Measurements from ENCODE around the gene BLOC1S6. TPM values are rescaled to one million over a fixed set of nuclear protein-coding genes. Genes with fewer than 3 reads are reported as not detected.

BLOC1S6 gene
- total and polyA plus RNA-seq, 2 of the 13 experiments (the other 11 are each of a cell fraction or from before 2014, with no cell fraction given) = 11.8 to 44.3 TPM

DNA sequence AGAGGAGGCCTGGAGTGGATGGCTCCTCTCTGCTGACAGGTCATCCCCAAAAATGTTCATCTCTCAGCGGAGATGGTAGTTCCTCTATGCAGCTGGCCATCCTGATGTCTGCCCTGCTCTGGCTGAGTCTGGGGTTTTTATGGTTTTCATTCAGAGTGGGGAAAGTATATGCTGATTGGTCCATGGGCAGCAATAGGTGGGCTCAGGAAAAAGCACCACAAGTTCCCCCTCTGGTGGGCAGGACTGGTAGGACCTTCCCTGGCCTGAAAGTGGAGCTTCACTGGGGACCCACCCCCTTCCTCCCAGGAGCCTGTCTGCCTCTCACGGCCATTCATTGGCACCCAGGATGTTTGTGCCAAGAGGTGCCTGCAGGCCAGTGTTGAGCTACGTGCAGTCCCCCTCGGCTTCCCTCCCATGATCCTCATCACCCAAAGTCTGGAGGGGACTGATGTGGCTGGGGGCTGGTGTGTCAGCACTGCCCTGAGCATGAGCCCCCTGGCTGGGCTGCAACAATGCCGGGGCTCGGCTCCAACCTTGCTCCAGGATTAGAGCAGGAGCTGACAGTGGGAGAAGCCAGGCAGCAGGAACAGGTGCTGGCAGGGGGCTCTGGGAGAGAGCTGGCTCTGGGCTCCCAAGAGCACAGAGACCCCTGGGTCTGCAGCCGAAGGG lies 13.1 kb upstream of the BLOC1S6 start (continued):
- TF ChIP-seq SAP130 (CRISPR knock-in tag; IDR thresholded peaks at IDR 0.05; ENCODE audit: low read depth) = 0 out of 2 replicates have a peak, but pooled peaks have one; percentile 22
- TF ChIP-seq, protein P1, sequence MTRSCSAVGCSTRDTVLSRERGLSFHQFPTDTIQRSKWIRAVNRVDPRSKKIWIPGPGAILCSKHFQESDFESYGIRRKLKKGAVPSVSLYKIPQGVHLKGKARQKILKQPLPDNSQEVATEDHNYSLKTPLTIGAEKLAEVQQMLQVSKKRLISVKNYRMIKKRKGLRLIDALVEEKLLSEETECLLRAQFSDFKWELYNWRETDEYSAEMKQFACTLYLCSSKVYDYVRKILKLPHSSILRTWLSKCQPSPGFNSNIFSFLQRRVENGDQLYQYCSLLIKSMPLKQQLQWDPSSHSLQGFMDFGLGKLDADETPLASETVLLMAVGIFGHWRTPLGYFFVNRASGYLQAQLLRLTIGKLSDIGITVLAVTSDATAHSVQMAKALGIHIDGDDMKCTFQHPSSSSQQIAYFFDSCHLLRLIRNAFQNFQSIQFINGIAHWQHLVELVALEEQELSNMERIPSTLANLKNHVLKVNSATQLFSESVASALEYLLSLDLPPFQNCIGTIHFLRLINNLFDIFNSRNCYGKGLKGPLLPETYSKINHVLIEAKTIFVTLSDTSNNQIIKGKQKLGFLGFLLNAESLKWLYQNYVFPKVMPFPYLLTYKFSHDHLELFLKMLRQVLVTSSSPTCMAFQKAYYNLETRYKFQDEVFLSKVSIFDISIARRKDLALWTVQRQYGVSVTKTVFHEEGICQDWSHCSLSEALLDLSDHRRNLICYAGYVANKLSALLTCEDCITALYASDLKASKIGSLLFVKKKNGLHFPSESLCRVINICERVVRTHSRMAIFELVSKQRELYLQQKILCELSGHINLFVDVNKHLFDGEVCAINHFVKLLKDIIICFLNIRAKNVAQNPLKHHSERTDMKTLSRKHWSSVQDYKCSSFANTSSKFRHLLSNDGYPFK (CRISPR knock-in tag; IDR thresholded peaks at IDR 0.05; ENCODE audit: borderline replicate concordance) = peak; percentile 23; the same call in 1 of the 2 replicates
- TF ChIP-seq SP2 (CRISPR knock-in tag; IDR thresholded peaks at IDR 0.05) = peak; percentile 46; the same call in 1 of the 2 replicates
- 0 out of 2 replicates have a peak, but pooled peaks have one; percentile 39 for TF ChIP-seq ZBTB7B (CRISPR knock-in tag; IDR thresholded peaks at IDR 0.05)
- 0 out of 2 replicates have a peak, but pooled peaks have one; percentile 34 for TF ChIP-seq GATAD2A (CRISPR knock-in tag; IDR thresholded peaks at IDR 0.05)
- TF ChIP-seq RXRA (CRISPR knock-in tag; IDR thresholded peaks at IDR 0.05) = peak; percentile 29; the same call in 1 of the 2 replicates
- TF ChIP-seq SP140L (CRISPR knock-in tag; IDR thresholded peaks at IDR 0.05; ENCODE audit: borderline replicate concordance) = no peak
- 0 out of 2 replicates have a peak, but pooled peaks have one; percentile 16 for TF ChIP-seq PITX1 (CRISPR knock-in tag; IDR thresholded peaks at IDR 0.05)
- TF ChIP-seq ZNF263 (CRISPR knock-in tag; IDR thresholded peaks at IDR 0.05) = 0 out of 2 replicates have a peak, but pooled peaks have one; percentile 21
- 0 out of 2 replicates have a peak, but pooled peaks have one; percentile 68 for TF ChIP-seq ZNF225 (CRISPR knock-in tag; IDR thresholded peaks at IDR 0.05)
- TF ChIP-seq, protein P2, sequence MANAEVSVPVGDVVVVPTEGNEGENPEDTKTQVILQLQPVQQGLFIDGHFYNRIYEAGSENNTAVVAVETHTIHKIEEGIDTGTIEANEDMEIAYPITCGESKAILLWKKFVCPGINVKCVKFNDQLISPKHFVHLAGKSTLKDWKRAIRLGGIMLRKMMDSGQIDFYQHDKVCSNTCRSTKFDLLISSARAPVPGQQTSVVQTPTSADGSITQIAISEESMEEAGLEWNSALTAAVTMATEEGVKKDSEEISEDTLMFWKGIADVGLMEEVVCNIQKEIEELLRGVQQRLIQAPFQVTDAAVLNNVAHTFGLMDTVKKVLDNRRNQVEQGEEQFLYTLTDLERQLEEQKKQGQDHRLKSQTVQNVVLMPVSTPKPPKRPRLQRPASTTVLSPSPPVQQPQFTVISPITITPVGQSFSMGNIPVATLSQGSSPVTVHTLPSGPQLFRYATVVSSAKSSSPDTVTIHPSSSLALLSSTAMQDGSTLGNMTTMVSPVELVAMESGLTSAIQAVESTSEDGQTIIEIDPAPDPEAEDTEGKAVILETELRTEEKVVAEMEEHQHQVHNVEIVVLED (CRISPR knock-in tag; IDR thresholded peaks at IDR 0.05; ENCODE audit: borderline replicate concordance) = no peak
- TF ChIP-seq STAG1 (CRISPR knock-in tag; IDR thresholded peaks at IDR 0.05) = peak; percentile 51; the same call in 1 of the 2 replicates
- TF ChIP-seq ZNF782 (CRISPR knock-in tag; IDR thresholded peaks at IDR 0.05; ENCODE audit: borderline replicate concordance) = no peak
- TF ChIP-seq, protein P3, sequence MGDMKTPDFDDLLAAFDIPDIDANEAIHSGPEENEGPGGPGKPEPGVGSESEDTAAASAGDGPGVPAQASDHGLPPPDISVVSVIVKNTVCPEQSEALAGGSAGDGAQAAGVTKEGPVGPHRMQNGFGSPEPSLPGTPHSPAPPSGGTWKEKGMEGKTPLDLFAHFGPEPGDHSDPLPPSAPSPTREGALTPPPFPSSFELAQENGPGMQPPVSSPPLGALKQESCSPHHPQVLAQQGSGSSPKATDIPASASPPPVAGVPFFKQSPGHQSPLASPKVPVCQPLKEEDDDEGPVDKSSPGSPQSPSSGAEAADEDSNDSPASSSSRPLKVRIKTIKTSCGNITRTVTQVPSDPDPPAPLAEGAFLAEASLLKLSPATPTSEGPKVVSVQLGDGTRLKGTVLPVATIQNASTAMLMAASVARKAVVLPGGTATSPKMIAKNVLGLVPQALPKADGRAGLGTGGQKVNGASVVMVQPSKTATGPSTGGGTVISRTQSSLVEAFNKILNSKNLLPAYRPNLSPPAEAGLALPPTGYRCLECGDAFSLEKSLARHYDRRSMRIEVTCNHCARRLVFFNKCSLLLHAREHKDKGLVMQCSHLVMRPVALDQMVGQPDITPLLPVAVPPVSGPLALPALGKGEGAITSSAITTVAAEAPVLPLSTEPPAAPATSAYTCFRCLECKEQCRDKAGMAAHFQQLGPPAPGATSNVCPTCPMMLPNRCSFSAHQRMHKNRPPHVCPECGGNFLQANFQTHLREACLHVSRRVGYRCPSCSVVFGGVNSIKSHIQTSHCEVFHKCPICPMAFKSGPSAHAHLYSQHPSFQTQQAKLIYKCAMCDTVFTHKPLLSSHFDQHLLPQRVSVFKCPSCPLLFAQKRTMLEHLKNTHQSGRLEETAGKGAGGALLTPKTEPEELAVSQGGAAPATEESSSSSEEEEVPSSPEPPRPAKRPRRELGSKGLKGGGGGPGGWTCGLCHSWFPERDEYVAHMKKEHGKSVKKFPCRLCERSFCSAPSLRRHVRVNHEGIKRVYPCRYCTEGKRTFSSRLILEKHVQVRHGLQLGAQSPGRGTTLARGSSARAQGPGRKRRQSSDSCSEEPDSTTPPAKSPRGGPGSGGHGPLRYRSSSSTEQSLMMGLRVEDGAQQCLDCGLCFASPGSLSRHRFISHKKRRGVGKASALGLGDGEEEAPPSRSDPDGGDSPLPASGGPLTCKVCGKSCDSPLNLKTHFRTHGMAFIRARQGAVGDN (CRISPR knock-in tag; IDR thresholded peaks at IDR 0.05) = peak; percentile 43
- peak; percentile 36; the same call in 1 of the 2 replicates for TF ChIP-seq ZMYM4 (CRISPR knock-in tag; IDR thresholded peaks at IDR 0.05)
- TF ChIP-seq, protein P4, sequence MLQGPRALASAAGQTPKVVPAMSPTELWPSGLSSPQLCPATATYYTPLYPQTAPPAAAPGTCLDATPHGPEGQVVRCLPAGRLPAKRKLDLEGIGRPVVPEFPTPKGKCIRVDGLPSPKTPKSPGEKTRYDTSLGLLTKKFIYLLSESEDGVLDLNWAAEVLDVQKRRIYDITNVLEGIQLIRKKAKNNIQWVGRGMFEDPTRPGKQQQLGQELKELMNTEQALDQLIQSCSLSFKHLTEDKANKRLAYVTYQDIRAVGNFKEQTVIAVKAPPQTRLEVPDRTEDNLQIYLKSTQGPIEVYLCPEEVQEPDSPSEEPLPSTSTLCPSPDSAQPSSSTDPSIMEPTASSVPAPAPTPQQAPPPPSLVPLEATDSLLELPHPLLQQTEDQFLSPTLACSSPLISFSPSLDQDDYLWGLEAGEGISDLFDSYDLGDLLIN (CRISPR knock-in tag; IDR thresholded peaks at IDR 0.05; ENCODE audit: borderline replicate concordance) = 0 out of 2 replicates have a peak, but pooled peaks have one; percentile 50
- TF ChIP-seq YY1 (IDR thresholded peaks at IDR 0.05; ENCODE audit: insufficient read depth, insufficient replicate concordance, low read depth, low read length) = no peak
- no peak for TF ChIP-seq ZNF101 (CRISPR knock-in tag; IDR thresholded peaks at IDR 0.05; ENCODE audit: borderline replicate concordance, low read depth)

All from HepG2 (cell line).